ENCODE results near the gene B9D1.

Gene B9D1

GRCh38 chr17:19390951-19391350 lies 28.4 kb upstream of the B9D1 start:
- TF ChIP-seq CTCF (IDR thresholded peaks at IDR 0.05; ENCODE audit: low read depth, low read length), result no peak
- DNase-seq (ENCODE audit: low read depth in 2 of 2), result no peak
- H3K4me3 ChIP-seq (replicated peaks in 1 of 2; ENCODE audit: low read depth in 2 of 2, low read length in 2 of 2), result no peak overlapping the region

GRCh38 chr17:19388791-19389785 lies 26.6 kb upstream of the B9D1 start:
- H3K4me3 ChIP-seq (replicated peaks in 1 of 2; ENCODE audit: low read depth in 2 of 2, low read length in 2 of 2), result no peak overlapping the region
- TF ChIP-seq CTCF (IDR thresholded peaks at IDR 0.05; ENCODE audit: low read depth, low read length), result no peak
- no peak for DNase-seq (ENCODE audit: low read depth in 2 of 2)

- H3K4me3 ChIP-seq (replicated peaks in 1 of 2; ENCODE audit: low read depth in 2 of 2, low read length in 2 of 2), result no peak overlapping the region
- peak in 1 of 2 donors; percentile 82 for DNase-seq (ENCODE audit: low read depth in 2 of 2)
- TF ChIP-seq CTCF (IDR thresholded peaks at IDR 0.05; ENCODE audit: low read depth, low read length), result no peak
These were observed 25.5 kb upstream of the B9D1 start for GRCh38 chr17:19387921-19388521.

DNA sequence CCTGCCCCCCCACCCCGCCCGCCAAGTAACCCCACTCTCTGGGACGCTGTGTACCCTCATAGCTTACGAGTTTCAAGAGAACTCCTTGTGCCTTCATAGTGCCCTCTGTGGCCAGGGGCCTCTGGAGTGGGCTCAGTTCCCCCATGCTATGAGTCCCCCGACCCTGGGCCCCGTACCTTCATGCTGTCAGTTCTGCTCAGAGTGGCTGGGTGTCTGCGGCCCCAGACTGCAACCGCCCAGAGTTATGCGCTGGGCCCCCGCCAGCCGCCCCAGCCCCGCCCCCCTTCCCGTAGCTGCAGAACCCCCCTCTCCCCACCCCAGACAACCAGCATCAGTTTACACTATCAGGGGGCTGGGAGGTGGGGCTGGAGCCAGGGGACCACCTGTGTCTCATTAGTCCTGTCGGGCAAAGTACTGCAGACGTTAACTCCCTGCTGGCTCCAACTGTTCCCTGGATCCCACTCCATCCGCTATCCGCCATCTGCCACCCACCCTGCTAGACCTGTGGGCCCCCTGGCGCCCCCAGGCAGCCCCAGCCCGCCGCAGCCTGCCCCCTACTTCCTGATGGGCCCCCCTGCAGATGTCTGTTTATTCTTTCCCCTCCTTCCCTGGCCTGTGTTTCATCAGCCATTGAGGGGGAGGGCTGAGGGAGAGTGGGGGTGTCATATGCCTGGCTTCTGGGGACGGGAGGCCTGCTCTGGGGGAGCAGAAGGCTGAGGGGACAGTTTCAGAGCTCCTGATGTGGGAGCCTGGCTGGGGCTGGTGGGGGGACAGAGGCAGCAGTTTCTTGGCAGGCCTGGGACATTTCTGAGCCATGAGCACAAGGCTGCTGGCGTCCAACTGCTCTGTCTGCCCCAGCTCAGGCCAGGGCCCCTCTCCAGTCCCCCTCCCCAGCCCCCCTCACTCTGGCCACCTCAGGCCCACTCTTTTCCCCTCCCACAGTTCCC lies 24.7 kb upstream of the B9D1 start, which contains the start of gene MFAP4:
TSS of gene MFAP4 (minus strand) at position 217 of the 947 bp plus-strand sequence. CDS start at position 182, 35 bp downstream.
- peak within 1 kb of the TSS; percentile 34 to 64 for H3K4me3 ChIP-seq (replicated peaks in 1 of 2; ENCODE audit: low read depth in 2 of 2, low read length in 2 of 2)
- peak; percentile 76 to 95 for DNase-seq (ENCODE audit: low read depth in 2 of 2)
- TF ChIP-seq CTCF (IDR thresholded peaks at IDR 0.05; ENCODE audit: low read depth, low read length), result no peak

DNA sequence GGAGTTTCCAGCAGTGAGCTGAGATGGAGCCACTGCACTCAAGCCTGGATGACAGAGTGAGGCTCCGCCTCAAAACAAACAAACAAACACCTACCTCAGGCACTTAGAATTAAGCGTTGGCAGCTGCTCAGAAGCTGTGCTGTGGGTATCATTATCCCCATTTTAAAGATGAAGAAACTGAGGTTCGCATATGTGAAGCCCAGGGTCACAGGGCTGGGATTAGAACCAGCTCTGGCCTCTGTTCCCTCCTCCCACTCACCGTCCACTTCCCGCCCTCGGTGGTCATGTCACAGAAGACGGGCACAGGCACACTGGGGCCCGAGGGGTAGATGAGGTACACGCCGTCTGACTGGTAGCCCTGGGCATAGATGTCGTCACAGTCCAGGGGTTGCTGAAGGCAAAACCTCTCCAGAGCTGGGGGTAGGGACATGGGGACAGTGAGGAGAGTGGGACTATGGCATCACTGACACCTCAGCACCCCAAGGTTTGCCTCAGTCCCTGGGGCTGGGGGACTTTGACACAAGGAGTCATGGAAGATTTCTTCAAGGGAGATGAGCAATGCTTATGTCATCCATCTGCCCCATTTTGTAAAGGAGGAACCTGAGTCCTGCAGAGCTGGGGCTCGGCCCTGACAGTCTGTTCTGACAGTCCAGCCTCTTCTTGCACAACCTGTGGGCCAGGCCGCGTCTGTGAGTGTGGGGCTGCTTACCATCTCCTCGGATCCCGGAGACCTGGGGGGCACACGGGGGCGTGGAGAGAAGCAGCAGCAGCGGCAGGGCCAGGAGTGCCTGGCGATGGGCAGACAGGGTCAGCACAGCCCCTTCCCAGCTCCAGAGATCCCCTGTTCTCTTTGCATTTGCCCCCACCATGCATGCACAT lies 23.8 kb upstream of the B9D1 start:
- TF ChIP-seq CTCF (IDR thresholded peaks at IDR 0.05; ENCODE audit: low read depth, low read length), result no peak
- H3K4me3 ChIP-seq (replicated peaks in 1 of 2; ENCODE audit: low read depth in 2 of 2, low read length in 2 of 2), result peak overlapping the region; percentile 34 to 64
- peak; percentile 77 to 95 for DNase-seq (ENCODE audit: low read depth in 2 of 2)

Measured in cardiac fibroblast (primary cell).